ENCODE measurements around the gene NAP1L4. TPM values are rescaled to one million over a fixed set of nuclear protein-coding genes. Genes with fewer than 3 reads are reported as not detected.

The NAP1L4 gene
- total RNA-seq, 1 experiment from 2014 or later = 184 TPM

DNA sequence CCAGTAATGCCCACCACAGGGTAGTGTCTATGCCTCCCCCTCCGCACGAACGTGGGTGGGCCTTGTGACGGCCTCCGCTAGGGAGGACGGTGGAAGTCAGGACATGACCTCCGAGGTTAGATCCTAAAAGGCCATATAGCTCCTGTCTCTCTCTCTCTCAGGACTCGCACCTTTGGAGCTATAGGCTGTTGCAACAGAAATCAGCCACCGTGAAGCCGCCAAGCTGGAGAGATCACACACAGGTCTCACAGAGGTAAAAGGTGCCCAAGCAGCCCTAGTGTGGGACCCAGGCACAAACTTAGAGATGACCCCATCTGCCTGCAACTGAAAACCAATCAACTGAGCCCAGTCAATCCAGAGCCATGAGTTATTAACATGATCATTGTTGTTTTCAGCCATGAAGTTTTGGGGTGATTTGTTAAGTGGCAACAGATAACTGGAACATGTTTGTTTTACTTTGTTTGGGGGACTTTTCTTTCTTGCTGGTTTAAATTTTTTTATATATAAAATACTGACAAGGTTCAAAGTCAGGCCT lies 7.4 kb upstream of the NAP1L4 start:
- intact Hi-C loops (cut with micrococcal nuclease; ENCODE audit: unreplicated experiment) = no loop called here
- no peaks in the 10 kb centered on the region for H3K27me3 ChIP-seq (replicated peaks; ENCODE audit: insufficient read depth, low read depth, low read length, poor library complexity)
- no peak overlapping the region for H3K27ac ChIP-seq (ENCODE audit: low read depth, low read length, poor library complexity, severe bottlenecking)
- TF ChIP-seq, protein P1, sequence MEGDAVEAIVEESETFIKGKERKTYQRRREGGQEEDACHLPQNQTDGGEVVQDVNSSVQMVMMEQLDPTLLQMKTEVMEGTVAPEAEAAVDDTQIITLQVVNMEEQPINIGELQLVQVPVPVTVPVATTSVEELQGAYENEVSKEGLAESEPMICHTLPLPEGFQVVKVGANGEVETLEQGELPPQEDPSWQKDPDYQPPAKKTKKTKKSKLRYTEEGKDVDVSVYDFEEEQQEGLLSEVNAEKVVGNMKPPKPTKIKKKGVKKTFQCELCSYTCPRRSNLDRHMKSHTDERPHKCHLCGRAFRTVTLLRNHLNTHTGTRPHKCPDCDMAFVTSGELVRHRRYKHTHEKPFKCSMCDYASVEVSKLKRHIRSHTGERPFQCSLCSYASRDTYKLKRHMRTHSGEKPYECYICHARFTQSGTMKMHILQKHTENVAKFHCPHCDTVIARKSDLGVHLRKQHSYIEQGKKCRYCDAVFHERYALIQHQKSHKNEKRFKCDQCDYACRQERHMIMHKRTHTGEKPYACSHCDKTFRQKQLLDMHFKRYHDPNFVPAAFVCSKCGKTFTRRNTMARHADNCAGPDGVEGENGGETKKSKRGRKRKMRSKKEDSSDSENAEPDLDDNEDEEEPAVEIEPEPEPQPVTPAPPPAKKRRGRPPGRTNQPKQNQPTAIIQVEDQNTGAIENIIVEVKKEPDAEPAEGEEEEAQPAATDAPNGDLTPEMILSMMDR (conservative IDR thresholded peaks at IDR 0.05; ENCODE audit: low read depth, low read length) = no peak
- no peak for TF ChIP-seq EZH2 (IDR thresholded peaks at IDR 0.05; ENCODE audit: borderline replicate concordance, low read depth, low read length, poor library complexity, severe bottlenecking)
- H3K36me3 ChIP-seq (ENCODE audit: insufficient read depth, low read length, poor library complexity, severe bottlenecking) = peaks cover 38% of the 10 kb centered on the region
- BruUV-seq (replicated peaks) = no TSS peak
- ChIA-PET POLR2A (ENCODE audit: low non-redundant PET) (no interaction called here), CTCF (no interaction called here)
- DNase-seq (ENCODE audit: low spot score) = no peak
- H3K4me1 ChIP-seq (ENCODE audit: insufficient read depth, low read length, poor library complexity, severe bottlenecking) = peaks cover 20% of the 10 kb centered on the region
- H3K4me3 ChIP-seq (ENCODE audit: low read depth, low read length, poor library complexity, severe bottlenecking) = no peak overlapping the region
- H3K9me3 ChIP-seq (ENCODE audit: low read depth, low read length, poor library complexity, severe bottlenecking) = no peaks in the 10 kb centered on the region

DNA sequence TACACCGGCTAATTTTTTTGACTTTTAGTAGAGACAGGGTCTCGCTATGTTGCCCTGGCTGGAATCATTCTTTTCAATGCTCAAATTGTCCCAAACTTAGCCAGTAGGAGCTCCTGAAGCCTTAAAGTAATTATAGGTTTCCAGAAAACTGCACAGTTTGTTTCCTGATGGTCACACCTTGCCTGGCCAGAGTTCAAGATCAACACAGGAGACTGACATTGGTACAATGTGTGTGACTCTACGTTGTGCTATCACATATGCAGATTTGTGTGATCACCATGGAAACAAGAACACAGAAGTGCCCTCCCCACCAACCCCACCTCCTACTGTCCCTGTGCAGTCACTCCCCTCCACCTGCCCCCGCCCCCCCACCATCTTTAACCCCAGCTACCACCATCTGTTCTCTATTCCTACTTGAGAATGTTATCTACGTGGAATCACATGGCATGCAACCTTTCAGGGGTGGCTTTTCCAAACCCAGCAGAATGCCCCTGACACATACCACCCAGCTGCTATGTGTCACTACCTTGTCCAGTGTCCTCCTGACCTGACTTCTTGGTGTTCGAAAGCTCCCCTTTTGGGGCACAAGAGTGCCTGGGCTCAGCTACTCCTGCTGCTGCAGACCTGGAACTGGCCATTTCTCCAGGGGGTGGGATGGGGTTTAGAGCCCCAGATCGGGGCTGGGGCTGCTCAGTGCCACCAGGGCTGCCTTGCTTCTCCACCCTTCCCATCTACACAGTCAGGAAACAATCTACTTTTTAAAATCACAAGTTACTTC lies 6.1 kb upstream of the NAP1L4 start:
- H3K9me3 ChIP-seq (ENCODE audit: low read depth, low read length, poor library complexity, severe bottlenecking) = no peaks in the 10 kb centered on the region

DNA sequence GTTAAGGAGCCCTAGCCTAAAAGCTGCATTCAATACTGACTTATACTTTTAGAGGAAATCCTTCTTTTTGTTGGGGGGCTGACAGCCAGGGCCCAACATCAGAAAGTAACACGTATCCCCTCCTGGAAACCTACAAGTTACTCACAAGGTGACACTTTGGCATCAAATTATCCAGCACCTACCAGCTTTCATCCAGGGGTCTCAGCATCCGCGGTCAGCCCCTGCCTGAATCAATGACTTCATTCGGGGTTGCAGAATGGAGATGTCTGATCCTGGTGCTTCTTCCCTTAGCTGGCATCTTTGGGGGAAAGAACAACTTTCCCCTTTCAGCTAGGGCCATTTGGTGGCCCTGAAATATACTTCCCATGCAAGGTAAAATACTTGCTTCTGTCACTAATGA lies 5.3 kb upstream of the NAP1L4 start:
- Histone ChIP-seq H3K36me3 (ENCODE audit: insufficient read depth, low read length, poor library complexity, severe bottlenecking) (peaks cover 21% of the 10 kb centered on the region), H3K4me3 (ENCODE audit: low read depth, low read length, poor library complexity, severe bottlenecking) (no peak overlapping the region), H3K27me3 (replicated peaks; ENCODE audit: insufficient read depth, low read depth, low read length, poor library complexity) (no peaks in the 10 kb centered on the region), H3K4me1 (ENCODE audit: insufficient read depth, low read length, poor library complexity, severe bottlenecking) (peaks cover 25% of the 10 kb centered on the region), H3K9me3 (ENCODE audit: low read depth, low read length, poor library complexity, severe bottlenecking) (no peaks in the 10 kb centered on the region), H3K27ac (ENCODE audit: low read depth, low read length, poor library complexity, severe bottlenecking) (no peak overlapping the region)
- POLR2A ChIA-PET (ENCODE audit: low non-redundant PET) = no interaction called here
- no peak for TF ChIP-seq EZH2 (IDR thresholded peaks at IDR 0.05; ENCODE audit: borderline replicate concordance, low read depth, low read length, poor library complexity, severe bottlenecking)
- TF ChIP-seq, protein P1 (conservative IDR thresholded peaks at IDR 0.05; ENCODE audit: low read depth, low read length) = no peak
- intact Hi-C loops (cut with micrococcal nuclease; ENCODE audit: unreplicated experiment) = no loop called here
- no TSS peak for BruUV-seq (replicated peaks)
- no peak for DNase-seq (ENCODE audit: low spot score)
- CTCF ChIA-PET = no interaction called here

More for the DNA sequence above, 6.1 kb upstream of the NAP1L4 start:
- H3K27me3 ChIP-seq (replicated peaks; ENCODE audit: insufficient read depth, low read depth, low read length, poor library complexity) = no peaks in the 10 kb centered on the region
- DNase-seq (ENCODE audit: low spot score) = no peak
- CTCF ChIA-PET = no interaction called here
- intact Hi-C loops (cut with micrococcal nuclease; ENCODE audit: unreplicated experiment) = no loop called here
- peaks cover 20% of the 10 kb centered on the region for H3K4me1 ChIP-seq (ENCODE audit: insufficient read depth, low read length, poor library complexity, severe bottlenecking)
- no peak overlapping the region for H3K4me3 ChIP-seq (ENCODE audit: low read depth, low read length, poor library complexity, severe bottlenecking)
- no peak overlapping the region for H3K27ac ChIP-seq (ENCODE audit: low read depth, low read length, poor library complexity, severe bottlenecking)
- no peak for TF ChIP-seq EZH2 (IDR thresholded peaks at IDR 0.05; ENCODE audit: borderline replicate concordance, low read depth, low read length, poor library complexity, severe bottlenecking)
- TF ChIP-seq, protein P1 (conservative IDR thresholded peaks at IDR 0.05; ENCODE audit: low read depth, low read length) = no peak
- peaks cover 30% of the 10 kb centered on the region for H3K36me3 ChIP-seq (ENCODE audit: insufficient read depth, low read length, poor library complexity, severe bottlenecking)
- no TSS peak for BruUV-seq (replicated peaks)
- POLR2A ChIA-PET (ENCODE audit: low non-redundant PET) = no interaction called here
